GM18951 (cell line): ENCODE results near the gene TMEM119.

ENCODE experiments used
- POLR2A ChIP-seq: IDR thresholded peaks from 4 replicates; pipeline ENCODE4 v1.6.1; 2011; ENCODE audit warnings: mild to moderate bottlenecking; ENCODE audit not compliant: insufficient read length, insufficient read depth; ENCODE audit errors: extremely low read depth
- in situ Hi-C: fragments of 300-500 bp; cut with MboI; formaldehyde crosslinking; loops from one replicate; pipeline ENCODE4 v1.12.0; 2022; ENCODE audit warnings: low sequenced_read_pairs, mixed read lengths, inconsistent platforms; ENCODE audit not compliant: unreplicated experiment

The TMEM119 gene

DNA sequence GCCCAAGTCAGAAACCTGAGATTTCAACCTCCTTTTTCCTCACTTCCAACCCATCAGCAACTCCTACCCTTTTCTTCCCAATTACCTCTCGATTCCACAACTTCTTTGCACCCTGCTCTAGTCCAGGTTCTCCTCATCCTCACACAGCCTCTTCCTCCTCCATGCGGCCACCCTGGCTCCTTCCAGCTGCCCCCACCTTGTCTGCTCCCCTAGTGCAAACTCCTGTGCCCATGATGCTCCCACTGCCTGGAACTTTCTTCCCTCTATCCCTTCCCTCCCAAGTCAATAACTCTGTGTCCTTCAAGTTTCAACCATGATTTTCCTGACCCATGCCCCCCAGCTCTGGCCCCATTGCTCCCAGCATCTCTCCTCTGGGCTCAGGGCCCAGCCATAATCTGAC, 18.5 kb upstream of the TMEM119 start:
- no peak for TF ChIP-seq POLR2A
- in situ Hi-C loops: loop anchor here (5.0 kb wide), 1 partner anchor 49 kb away; no protein-coding TSS in a partner anchor

- no peak for TF ChIP-seq POLR2A
- in situ Hi-C loops: loop anchor here (5.0 kb wide), 1 partner anchor 49 kb away; no protein-coding TSS in a partner anchor
Measured at GRCh38 chr12:108615918-108616317, 18.0 kb upstream of the TMEM119 start.

- in situ Hi-C loops: loop anchor here (5.0 kb wide), 1 partner anchor 47 kb away; no protein-coding TSS in a partner anchor
- no peak for TF ChIP-seq POLR2A
Measured at GRCh38 chr12:108614639-108615038, 16.8 kb upstream of the TMEM119 start.

DNA sequence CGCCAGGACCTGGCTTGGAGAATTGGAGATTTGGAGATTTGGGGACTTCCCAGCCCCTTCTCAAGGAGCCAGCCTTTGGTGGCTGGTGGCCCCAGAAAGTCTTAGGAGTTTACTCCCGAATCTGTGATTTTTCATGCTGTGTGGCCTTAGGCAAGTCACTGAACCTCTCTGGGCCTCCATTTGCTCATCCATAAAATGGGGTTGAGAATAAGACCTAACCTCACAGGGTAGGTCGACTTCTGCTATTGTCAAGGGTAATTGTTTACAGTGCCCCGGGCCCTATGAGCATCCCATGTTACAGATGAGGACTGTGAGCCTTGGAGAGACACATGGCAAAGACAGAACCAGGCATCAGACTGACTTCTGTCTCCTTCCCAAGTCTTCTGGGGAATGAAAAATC, 16.2 kb upstream of the TMEM119 start:
- in situ Hi-C loops: no loop called here
- no peak for TF ChIP-seq POLR2A

DNA sequence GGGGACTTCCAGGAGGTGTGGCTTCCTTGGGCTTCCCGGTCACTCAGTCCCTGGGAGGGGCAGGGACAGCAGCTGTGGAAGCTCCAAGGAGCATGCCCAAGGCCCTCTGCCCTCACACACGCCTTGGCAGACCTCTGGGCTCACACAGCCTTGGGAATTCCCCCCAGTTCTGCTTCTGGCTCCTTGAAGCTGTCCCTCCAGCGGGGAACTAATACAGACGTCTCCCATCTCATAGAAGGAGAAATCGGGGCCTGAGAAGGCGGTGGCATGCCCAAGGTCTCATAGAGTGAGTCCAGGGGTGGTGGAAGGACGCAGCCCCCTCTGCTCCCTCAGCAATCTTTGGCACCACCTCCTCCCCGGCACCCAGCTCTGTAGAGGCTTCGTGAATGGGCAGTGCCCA, 15.7 kb upstream of the TMEM119 start:
- TF ChIP-seq POLR2A: no peak
- in situ Hi-C loops: no loop called here

- no peak for TF ChIP-seq POLR2A
- in situ Hi-C loops: no loop called here
Measured at GRCh38 chr12:108612788-108613282, 15.0 kb upstream of the TMEM119 start.

- TF ChIP-seq POLR2A: no peak
- in situ Hi-C loops: no loop called here
Measured at GRCh38 chr12:108611884-108612415, 14.1 kb upstream of the TMEM119 start.

DNA sequence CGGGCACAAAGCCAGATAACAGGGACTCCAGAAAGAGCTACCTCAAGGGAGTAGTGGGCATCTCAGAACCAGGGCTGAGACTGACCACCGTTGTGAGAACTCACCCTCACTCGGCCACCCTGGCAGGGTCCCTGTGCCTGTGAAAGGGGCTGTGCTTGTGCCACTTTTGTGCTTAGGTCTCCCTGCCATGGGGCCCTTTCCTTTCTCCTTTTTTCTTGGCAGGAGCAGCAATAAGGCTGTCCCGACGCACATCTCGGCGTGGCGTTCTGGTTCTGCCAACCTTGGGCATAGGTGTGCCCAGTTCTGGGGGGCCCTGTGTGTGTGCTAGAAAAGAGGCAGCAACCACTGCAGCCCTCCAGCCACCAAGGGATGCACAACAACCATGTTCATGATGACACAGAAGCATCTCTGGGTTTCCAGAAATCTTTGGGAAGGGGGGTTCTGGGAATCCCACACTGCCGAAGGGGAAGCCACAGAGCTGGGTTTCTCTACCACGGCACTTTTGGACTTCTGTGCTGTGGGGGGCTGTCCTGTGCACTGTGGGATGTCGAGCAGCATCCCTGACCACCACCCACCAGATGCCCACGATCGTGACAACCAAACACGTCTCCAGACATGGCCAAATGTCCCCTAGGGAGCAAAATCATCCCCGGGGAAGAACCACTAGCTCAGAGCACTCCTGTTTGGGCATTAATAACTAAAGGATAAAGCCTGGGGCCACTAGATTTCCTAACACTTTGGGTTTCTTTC, 13.1 kb upstream of the TMEM119 start:
- in situ Hi-C loops: no loop called here
- TF ChIP-seq POLR2A: no peak

GRCh38 chr12:108610336-108610815, 12.5 kb upstream of the TMEM119 start:
- in situ Hi-C loops: no loop called here
- no peak for TF ChIP-seq POLR2A

GRCh38 chr12:108609537-108610335, 11.9 kb upstream of the TMEM119 start:
- in situ Hi-C loops: no loop called here
- TF ChIP-seq POLR2A: no peak

DNA sequence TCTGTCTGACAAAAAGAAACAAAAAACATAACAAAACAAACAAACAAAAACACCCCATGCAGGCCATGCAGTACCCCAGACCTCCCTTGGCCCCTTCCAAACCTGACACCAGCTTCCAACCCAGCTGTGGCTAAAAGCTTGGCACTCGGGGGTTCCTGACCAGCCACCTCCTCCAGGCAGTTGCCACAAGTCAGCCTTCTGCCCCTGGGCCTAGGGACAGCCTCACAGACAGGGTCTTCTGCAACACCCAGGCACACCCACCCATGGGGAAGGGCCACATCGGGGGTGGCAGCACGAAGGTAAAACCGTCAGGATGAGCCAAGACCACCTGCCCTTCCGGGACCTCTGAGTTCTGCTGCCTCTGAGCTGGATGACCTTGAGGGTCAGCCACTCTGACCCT, 10.7 kb upstream of the TMEM119 start:
- in situ Hi-C loops: no loop called here
- TF ChIP-seq POLR2A: no peak

DNA sequence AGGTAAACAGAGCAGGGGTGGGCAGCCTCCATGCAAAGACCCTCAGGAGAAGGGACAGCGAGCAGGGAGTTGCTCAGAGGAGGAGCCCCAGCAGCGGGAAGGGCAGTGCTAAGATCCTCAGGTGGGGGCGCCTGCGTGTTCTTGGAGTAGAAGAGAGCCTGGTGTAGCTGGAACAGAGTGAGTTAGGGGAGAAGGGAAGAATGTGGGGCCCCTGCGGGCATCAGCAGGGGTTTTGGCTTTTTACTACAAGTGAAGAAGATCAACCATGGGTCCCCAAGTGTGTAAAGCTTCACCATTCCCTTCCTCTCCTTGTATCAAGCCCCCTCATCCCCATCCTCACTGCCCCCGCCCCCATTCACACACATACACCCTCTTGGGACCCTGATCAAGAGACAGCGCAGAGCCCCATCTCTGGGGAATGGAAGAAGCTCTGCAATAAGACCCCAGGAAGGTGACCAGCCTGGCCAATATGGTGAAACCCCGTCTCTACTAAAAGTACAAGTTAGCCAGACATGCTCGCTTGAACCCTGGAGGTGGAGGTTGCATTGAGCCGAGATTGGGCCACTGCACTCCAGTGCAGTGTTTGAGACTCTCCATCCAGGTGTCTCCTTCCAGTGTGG, 10.2 kb upstream of the TMEM119 start:
- no peak for TF ChIP-seq POLR2A
- in situ Hi-C loops: no loop called here

GRCh38 chr12:108606492-108606891, 8.6 kb upstream of the TMEM119 start:
- no peak for TF ChIP-seq POLR2A
- in situ Hi-C loops: no loop called here
